GM10248 (cell line): ENCODE measurements around the gene ADCY7.
"Not testable (repeated sequence)": the region's sequence is repeated elsewhere in the genome, so short reads cannot be mapped to it uniquely, and the experiment has no call there.

ENCODE experiments used
- CTCF ChIA-PET: fragments of 300-600 bp; sonication (Branson Sonifier 250); formaldehyde crosslinking; extraction: SDS; loops from one replicate; lab custom pipeline; 2021; ENCODE audit warnings: antibody characterized with exemption; lab: Yijun Ruan, JAX
- POLR2A ChIA-PET: fragments of 350-650 bp; sonication (Branson Sonifier 250); formaldehyde crosslinking; extraction: SDS; loops from one replicate; lab custom pipeline; 2020; ENCODE audit warnings: antibody characterized with exemption; lab: Yijun Ruan, JAX
- DNase-seq: peaks from one replicate; pipeline ENCODE4 v3.0.0; 2012; ENCODE audit errors: extremely low spot score
- TF ChIP-seq, protein P1 (sequence below): IDR thresholded peaks from 2 replicates; pipeline ENCODE4 v1.5.1; 2012; ENCODE audit warnings: mild to moderate bottlenecking, low read depth; ENCODE audit errors: extremely low read depth, missing control alignments, control extremely low read depth

ADCY7 gene

DNA sequence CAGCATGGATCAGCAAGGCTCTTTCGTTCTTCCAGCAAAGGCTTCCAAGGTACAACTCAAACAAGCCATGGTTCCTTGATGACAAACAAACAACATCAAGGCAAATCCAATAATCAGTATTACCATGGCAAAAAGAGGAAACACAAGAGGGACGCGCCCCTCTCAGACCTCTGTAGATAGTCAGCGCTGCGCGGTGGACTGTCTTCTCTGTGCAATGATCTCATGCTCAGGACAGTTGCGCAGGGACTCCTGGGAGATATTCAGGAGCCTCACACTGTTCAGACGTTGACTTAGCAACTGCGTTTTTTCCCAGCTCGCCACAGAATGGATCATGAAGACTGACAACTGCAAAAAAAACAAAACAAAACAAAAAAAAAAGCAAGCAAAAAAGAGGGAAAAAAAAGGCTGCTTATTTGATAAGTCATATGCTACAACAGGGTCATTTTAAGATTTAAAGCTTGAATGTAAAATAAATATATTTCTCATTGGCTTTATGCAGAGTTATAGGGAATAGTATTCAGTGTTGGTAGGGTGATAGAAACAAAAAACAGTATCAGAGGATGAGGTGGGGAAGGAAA lies 37.1 kb upstream of the ADCY7 start:
- TF ChIP-seq, protein P1, sequence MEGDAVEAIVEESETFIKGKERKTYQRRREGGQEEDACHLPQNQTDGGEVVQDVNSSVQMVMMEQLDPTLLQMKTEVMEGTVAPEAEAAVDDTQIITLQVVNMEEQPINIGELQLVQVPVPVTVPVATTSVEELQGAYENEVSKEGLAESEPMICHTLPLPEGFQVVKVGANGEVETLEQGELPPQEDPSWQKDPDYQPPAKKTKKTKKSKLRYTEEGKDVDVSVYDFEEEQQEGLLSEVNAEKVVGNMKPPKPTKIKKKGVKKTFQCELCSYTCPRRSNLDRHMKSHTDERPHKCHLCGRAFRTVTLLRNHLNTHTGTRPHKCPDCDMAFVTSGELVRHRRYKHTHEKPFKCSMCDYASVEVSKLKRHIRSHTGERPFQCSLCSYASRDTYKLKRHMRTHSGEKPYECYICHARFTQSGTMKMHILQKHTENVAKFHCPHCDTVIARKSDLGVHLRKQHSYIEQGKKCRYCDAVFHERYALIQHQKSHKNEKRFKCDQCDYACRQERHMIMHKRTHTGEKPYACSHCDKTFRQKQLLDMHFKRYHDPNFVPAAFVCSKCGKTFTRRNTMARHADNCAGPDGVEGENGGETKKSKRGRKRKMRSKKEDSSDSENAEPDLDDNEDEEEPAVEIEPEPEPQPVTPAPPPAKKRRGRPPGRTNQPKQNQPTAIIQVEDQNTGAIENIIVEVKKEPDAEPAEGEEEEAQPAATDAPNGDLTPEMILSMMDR = no peak
- DNase-seq = no peak
- ChIA-PET CTCF (interaction anchor here (1.9 kb wide), 1 partner anchor 18 kb away, joined by 12 read pairs; no protein-coding TSS in a partner anchor), POLR2A (no interaction called here)

DNA sequence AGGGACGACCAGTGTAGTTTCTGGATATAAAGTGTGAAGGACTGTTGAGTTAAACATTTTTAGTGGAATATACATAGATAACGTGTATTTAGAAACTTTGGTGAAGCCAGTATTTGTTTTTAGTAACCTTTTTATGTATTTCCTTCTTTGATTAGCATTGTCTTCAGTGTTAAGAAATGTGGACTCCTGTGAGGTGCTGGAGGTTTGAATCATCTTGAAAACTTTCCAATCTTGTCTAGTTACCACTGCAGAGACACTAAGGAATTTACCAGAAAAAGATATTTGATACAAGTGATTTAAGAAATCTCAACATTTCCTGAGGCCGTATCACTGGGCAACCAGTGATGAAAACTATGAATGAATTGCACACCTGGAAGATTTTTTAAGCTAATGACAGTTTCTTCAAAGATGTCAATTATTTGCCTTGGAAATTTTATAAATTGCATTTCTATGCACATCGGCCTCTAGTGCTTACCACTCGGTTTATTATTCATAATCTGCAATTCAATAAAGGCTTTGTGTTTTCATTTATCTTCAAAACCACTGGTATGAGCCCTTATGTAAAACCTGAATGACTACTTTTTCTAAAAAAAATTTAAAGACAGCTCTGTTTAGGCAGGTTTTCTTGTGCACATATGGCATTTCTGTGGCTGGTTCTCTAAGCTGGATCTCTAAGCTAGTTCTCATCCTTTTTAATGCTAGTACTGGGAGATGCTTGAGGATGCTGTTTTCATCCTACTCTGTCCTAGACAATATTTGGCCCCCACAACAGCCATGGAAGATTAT lies 31.4 kb upstream of the ADCY7 start:
- no peak for DNase-seq
- TF ChIP-seq, protein P1 = no peak
- ChIA-PET POLR2A (no interaction called here), CTCF (interaction anchor here (0.9 to 1.5 kb wide), 4 partner anchors 14 to 99 kb away, joined by 3 read pairs; no protein-coding TSS in a partner anchor)

DNA sequence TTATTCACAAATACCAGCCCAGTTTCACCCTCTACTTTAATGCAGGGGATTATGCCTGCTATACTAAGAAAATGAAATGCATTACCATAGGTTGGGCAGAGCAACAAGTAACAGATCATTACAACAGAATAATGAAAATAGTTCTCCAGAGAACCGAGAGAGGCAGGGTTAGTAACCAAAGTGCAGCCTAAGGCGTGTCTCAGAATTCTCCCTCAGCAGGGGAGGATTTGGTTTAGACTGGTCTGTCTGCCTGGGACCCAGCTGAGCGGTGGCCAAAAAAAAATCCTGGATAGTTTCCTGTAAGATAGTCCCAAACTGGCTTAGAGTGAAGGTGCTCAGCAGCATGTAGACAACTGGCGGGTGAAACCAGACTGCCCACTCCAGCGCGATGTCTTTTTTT lies 30.8 kb upstream of the ADCY7 start:
- ChIA-PET POLR2A (no interaction called here), CTCF (interaction anchor here (0.8 to 1.5 kb wide), 4 partner anchors 10 to 100 kb away, joined by 3 read pairs; no protein-coding TSS in a partner anchor)
- DNase-seq = no peak
- TF ChIP-seq, protein P1 = no peak

DNA sequence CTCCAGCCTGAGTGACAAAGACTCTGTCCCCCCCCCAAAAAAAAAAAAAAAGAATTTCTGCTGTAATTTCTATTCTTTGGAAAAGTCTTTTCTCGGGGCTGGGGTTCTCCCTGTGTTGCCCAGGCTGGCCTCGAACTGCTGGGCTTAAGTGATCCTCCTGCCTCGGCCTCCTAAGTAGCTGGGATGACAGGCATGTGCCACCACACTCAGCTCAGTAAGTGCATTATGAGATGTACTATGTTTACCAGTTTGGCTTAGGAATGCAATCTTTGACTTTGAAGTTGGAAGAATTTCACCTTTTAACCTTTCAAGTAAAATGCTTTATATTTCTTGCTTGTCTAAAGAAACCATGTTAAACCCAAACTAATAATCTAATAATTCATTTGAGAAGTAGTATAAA lies 28.0 kb upstream of the ADCY7 start:
- TF ChIP-seq, protein P1 = no peak
- CTCF ChIA-PET = interaction anchor here (1.2 kb wide), 1 partner anchor 11 kb away, joined by 3 read pairs; no protein-coding TSS in a partner anchor
- no peak for DNase-seq
- POLR2A ChIA-PET = no interaction called here

DNA sequence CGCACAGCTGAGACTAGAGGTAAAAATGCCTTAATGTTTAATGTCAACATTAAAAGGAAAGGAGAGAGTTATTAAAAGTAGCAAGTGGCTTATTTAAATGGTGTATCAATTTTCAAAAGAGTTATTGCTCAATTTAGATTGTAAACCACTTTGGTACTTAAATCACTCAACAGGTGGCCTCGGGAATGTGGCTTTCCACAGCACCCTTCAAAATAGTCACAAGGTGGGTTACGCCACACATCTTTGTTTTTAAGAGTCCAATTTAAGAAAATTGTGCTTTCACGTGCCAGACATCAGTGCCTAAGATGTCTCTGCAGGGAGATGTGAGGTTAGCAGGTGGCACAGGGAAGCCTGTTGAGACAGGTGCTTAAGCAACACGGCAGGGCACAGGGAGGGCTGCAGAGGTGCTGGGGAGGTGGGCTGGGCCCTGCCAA lies 27.5 kb upstream of the ADCY7 start:
- ChIA-PET CTCF (interaction anchor here (1.2 kb wide), 1 partner anchor 12 kb away, joined by 3 read pairs; no protein-coding TSS in a partner anchor), POLR2A (no interaction called here)
- TF ChIP-seq, protein P1 = no peak
- no peak for DNase-seq

DNA sequence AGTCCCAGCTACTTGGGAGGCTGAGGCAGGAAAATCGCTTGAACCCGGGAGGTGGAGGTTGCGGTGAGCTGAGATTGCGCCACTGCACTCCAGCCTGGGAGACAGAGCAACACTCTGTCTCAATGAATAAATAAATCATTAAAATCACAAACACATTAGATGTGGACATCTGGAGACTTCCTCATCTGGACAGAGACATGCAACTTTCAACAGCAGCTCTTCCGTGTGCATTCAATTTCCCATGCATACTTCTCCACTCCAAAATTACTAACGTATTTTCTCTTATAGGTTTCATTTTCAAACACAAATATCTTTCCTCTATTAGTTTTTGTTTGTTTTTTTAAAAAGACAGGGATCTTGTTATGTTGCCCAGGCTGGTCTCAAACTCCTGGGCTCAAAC lies 23.3 kb upstream of the ADCY7 start:
- POLR2A ChIA-PET = not testable (repeated sequence)

More for the DNA sequence above, 23.3 kb upstream of the ADCY7 start:
- CTCF ChIA-PET = interaction anchor here (0.7 to 1.2 kb wide), 3 partner anchors 27 to 84 kb away, joined by 3 to 4 read pairs (median 3); no protein-coding TSS in a partner anchor
- DNase-seq = not testable (repeated sequence)
